CD8-positive, alpha-beta memory T cell (primary cell): ENCODE results near the gene LRSAM1. TPM values are rescaled to one million over a fixed set of nuclear protein-coding genes. Genes with fewer than 3 reads are reported as not detected.

ENCODE experiments used
- CTCF ChIA-PET: fragments of 350-600 bp; sonication (Branson Sonifier 250); formaldehyde crosslinking; loops from one replicate; lab custom pipeline; 2021; ENCODE audit warnings: antibody characterized with exemption; lab: Charles Lee
- POLR2A ChIA-PET: fragments of 350-600 bp; sonication (Branson Sonifier 250); formaldehyde crosslinking; loops from one replicate; lab custom pipeline; 2021; ENCODE audit warnings: antibody characterized with exemption; lab: Charles Lee
- DNase-seq, 5 donors: peaks; one replicate each; pipeline versions ENCODE4 v3.0.0 to v3.0.0-alpha.2; 2020 to 2022; ENCODE audit warnings: mixed read lengths in 1 of 5
- H3K27ac ChIP-seq: one replicate; pipeline ENCODE4 v1.7.0; 2013; ENCODE audit warnings: low read depth, mild to moderate bottlenecking, low read length, moderate library complexity
- H3K27me3 ChIP-seq: 2 replicates; pipeline ENCODE4 v1.7.0; 2013; ENCODE audit warnings: low read length, mild to moderate bottlenecking; ENCODE audit not compliant: insufficient read depth, poor library complexity, severe bottlenecking
- H3K36me3 ChIP-seq: 2 replicates; pipeline ENCODE4 v1.7.0; 2013; ENCODE audit warnings: mild to moderate bottlenecking, low read length, moderate library complexity; ENCODE audit not compliant: insufficient read depth
- H3K4me1 ChIP-seq: 2 replicates; pipeline ENCODE4 v1.7.0; 2013; ENCODE audit warnings: mild to moderate bottlenecking, low read length, moderate library complexity; ENCODE audit not compliant: insufficient read depth
- H3K4me3 ChIP-seq: 2 replicates; pipeline ENCODE4 v1.7.0; 2013; ENCODE audit warnings: mild to moderate bottlenecking, low read length
- H3K9me3 ChIP-seq: 2 replicates; pipeline ENCODE4 v1.7.0; 2013; ENCODE audit warnings: mild to moderate bottlenecking, low read length
- H3K27ac Mint-ChIP-seq, 8 donors: one replicate each; pipeline ENCODE4 v1.8.0; 2020 to 2021; ENCODE audit warnings: mixed read lengths in 8 of 8, mild to moderate bottlenecking in 6 of 8, inconsistent platforms in 3 of 8, moderate library complexity in 3 of 8
- H3K27me3 Mint-ChIP-seq, 2 donors: one replicate each; pipeline ENCODE4 v1.8.0; 2020 to 2021; ENCODE audit warnings: mixed read lengths in 2 of 2, mild to moderate bottlenecking in 1 of 2, moderate library complexity in 1 of 2
- H3K36me3 Mint-ChIP-seq, 3 donors: one replicate each; pipeline ENCODE4 v1.8.0; 2020 to 2021; ENCODE audit warnings: mixed read lengths in 3 of 3, inconsistent platforms in 1 of 3, mild to moderate bottlenecking in 1 of 3
- H3K4me1 Mint-ChIP-seq, 3 donors: one replicate each; pipeline ENCODE4 v1.8.0; 2020 to 2021; ENCODE audit warnings: mixed read lengths in 3 of 3, inconsistent platforms in 1 of 3, mild to moderate bottlenecking in 1 of 3
- H3K4me3 Mint-ChIP-seq, 7 donors: one replicate each; pipeline ENCODE4 v1.8.0; 2020 to 2021; ENCODE audit warnings: mixed read lengths in 7 of 7, mild to moderate bottlenecking in 6 of 7, moderate library complexity in 4 of 7, inconsistent platforms in 2 of 7
- H3K9me3 Mint-ChIP-seq, 5 donors: one replicate each; pipeline ENCODE4 v1.8.0; 2020 to 2022; ENCODE audit warnings: mixed read lengths in 5 of 5, mild to moderate bottlenecking in 3 of 5, moderate library complexity in 2 of 5, inconsistent platforms in 1 of 5
- polyA plus RNA-seq: library from polyadenylated mRNA; unstranded; fragments of 300-500 nt; fragmentation: Illumina TruSeq; gene quantifications from one replicate; pipeline ENCODE4 v1.2.3, GENCODE V29; 2021
- total RNA-seq, 2 experiments: library from RNA; stranded (reverse); gene quantifications; one replicate each; pipeline ENCODE4 v1.2.3, GENCODE V29; 2021

The LRSAM1 gene
- total and polyA plus RNA-seq, 3 experiments from 2014 or later = 9.5 to 23.0 (median 22.6) TPM

DNA sequence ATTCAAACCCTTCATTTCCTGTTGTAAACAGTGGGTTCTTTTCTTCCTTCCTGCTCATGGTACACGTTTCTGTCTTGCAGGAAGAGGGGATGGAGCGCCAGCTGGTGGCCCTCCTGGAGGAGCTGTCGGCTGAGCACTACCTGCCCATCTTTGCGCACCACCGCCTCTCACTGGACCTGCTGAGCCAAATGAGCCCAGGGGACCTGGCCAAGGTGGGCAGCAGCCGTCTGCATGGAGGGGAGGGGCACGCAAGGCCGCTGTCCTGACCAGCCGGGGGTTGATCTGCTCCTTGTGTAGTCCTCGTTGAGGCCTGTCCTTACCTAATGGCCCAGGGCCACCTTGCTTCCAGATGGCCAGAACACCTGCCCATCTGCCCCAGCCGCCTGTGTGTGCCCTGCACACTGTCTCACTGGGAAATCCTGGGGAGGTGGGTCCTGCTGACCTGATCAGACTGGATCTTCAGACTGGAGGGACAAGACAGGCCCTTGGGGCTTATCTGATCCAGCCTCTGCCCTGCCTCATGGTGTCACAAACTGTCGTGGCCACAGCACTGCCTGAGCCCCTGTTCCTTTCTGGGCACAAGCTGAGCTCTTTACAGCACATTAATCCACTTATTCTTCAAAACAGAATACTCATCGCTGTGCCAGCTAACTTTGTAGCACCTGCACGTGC, 44.7 kb downstream of the LRSAM1 start:
- H3K27ac ChIP-seq = no peak overlapping the region
- H3K4me1 Mint-ChIP-seq = no peaks in the 10 kb centered on the region
- peaks cover 0 to 60% (median 0%) of the 10 kb centered on the region in 3 donors for H3K36me3 Mint-ChIP-seq
- H3K36me3 ChIP-seq = peaks cover 9% of the 10 kb centered on the region
- DNase-seq = no peak
- no peaks in the 10 kb centered on the region for H3K27me3 Mint-ChIP-seq
- CTCF ChIA-PET = no interaction called here
- POLR2A ChIA-PET = no interaction called here
- H3K9me3 Mint-ChIP-seq = no peaks in the 10 kb centered on the region
- no peak overlapping the region for H3K4me3 Mint-ChIP-seq
- H3K4me3 ChIP-seq = no peak overlapping the region
- H3K27ac Mint-ChIP-seq = peak overlapping the region in 1 of 8 donors; percentile 66
- no peaks in the 10 kb centered on the region for H3K4me1 ChIP-seq
- no peaks in the 10 kb centered on the region for H3K27me3 ChIP-seq
- no peaks in the 10 kb centered on the region for H3K9me3 ChIP-seq

- Histone ChIP-seq H3K4me1 (no peaks in the 10 kb centered on the region), H3K4me3 (no peak overlapping the region), H3K27ac (no peak overlapping the region), H3K36me3 (peaks cover 9% of the 10 kb centered on the region), H3K9me3 (no peaks in the 10 kb centered on the region), H3K27me3 (no peaks in the 10 kb centered on the region)
- Mint-ChIP-seq H3K27ac (no peak overlapping the region), H3K9me3 (no peaks in the 10 kb centered on the region), H3K27me3 (no peaks in the 10 kb centered on the region), H3K4me1 (no peaks in the 10 kb centered on the region), H3K4me3 (no peak overlapping the region), H3K36me3 (peaks cover 0 to 54% (median 0%) of the 10 kb centered on the region in 3 donors)
- ChIA-PET POLR2A (no interaction called here), CTCF (interaction anchor here (1.3 kb wide), 1 partner anchor 88 kb away, joined by 4 read pairs; no protein-coding TSS in a partner anchor)
- DNase-seq = no peak
These were observed 45.7 kb downstream of the LRSAM1 start for GRCh38 chr9:127496974-127497373.

DNA sequence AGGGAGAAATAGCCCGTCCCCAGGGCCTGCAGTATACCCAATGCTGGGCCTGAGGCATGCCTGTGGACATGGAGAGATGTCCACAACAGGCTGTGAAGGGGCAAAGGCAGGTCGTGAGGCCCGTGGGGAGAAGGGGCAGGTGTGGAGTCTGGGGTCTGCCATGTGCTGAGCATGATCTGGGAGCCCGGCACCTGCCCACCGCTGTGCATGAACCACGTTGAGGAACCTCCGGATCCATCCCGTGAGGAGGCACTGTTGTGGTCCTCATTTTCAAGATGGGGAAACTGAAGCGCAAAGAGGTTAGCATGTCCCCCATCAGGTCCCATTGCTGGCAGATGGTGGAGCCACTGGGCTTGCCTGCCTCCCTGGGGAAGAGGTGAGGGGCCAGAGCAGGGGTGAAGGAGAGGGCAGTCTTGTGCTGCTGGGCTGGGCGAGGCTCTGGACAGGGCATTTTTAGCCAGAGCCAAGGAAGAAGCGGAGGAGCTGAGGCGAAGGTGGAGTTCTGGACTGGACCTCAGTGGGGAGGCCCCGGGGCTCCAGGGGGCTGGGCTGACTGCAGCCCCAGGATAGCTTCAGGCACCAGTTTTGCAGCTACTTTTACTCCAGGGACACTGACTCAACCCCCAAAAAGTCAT, 46.5 kb downstream of the LRSAM1 start:
- Histone ChIP-seq H3K9me3 (no peaks in the 10 kb centered on the region), H3K4me1 (no peaks in the 10 kb centered on the region), H3K36me3 (peaks cover 9% of the 10 kb centered on the region), H3K27ac (no peak overlapping the region), H3K4me3 (no peak overlapping the region), H3K27me3 (no peaks in the 10 kb centered on the region)
- ChIA-PET POLR2A (no interaction called here), CTCF (interaction anchor here (1.3 kb wide), 1 partner anchor 87 kb away, joined by 4 read pairs; no protein-coding TSS in a partner anchor)
- DNase-seq = no peak
- H3K9me3 Mint-ChIP-seq = no peaks in the 10 kb centered on the region
- H3K4me3 Mint-ChIP-seq = no peak overlapping the region
- no peaks in the 10 kb centered on the region for H3K4me1 Mint-ChIP-seq
- peaks cover 0 to 48% (median 0%) of the 10 kb centered on the region in 3 donors for H3K36me3 Mint-ChIP-seq
- H3K27me3 Mint-ChIP-seq = no peaks in the 10 kb centered on the region
- peak overlapping the region in 1 of 8 donors; percentile 34 for H3K27ac Mint-ChIP-seq

DNA sequence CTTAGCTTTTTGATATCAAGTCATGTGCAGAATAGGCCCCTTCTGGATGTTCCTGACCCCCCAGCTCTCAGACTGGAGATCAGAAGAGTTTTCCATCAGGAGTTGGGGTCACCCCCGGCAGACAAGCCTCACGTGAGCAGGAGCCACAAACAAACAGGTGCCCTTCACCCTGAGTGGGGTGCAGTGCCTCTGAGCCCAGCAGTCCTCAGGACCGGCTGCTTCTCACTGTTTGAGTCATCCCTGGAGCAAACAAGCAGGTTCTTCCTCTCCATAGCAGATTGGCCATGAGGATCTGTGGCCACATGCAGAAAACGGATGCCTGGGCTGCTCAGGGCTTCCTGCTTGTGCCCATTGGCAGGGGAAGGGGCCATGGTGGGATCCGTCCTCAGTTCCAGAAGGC, 47.0 kb downstream of the LRSAM1 start:
- peaks cover 0 to 44% (median 0%) of the 10 kb centered on the region in 3 donors for H3K36me3 Mint-ChIP-seq
- ChIA-PET POLR2A (no interaction called here), CTCF (interaction anchor here (1.3 kb wide), 1 partner anchor 87 kb away, joined by 4 read pairs; no protein-coding TSS in a partner anchor)
- H3K4me1 Mint-ChIP-seq = no peaks in the 10 kb centered on the region
- no peaks in the 10 kb centered on the region for H3K27me3 Mint-ChIP-seq
- H3K9me3 Mint-ChIP-seq = no peaks in the 10 kb centered on the region
- Histone ChIP-seq H3K27ac (no peak overlapping the region), H3K36me3 (peaks cover 9% of the 10 kb centered on the region), H3K4me1 (no peaks in the 10 kb centered on the region), H3K9me3 (no peaks in the 10 kb centered on the region), H3K4me3 (no peak overlapping the region), H3K27me3 (no peaks in the 10 kb centered on the region)
- H3K4me3 Mint-ChIP-seq = no peak overlapping the region
- H3K27ac Mint-ChIP-seq = no peak overlapping the region
- DNase-seq = no peak

- peaks cover 5% of the 10 kb centered on the region for H3K36me3 ChIP-seq
- Mint-ChIP-seq H3K4me1 (no peaks in the 10 kb centered on the region), H3K27ac (peak overlapping the region in 1 of 8 donors; percentile 70), H3K9me3 (no peaks in the 10 kb centered on the region), H3K36me3 (peaks cover 0 to 32% (median 0%) of the 10 kb centered on the region in 3 donors), H3K27me3 (no peaks in the 10 kb centered on the region), H3K4me3 (no peak overlapping the region)
- no peaks in the 10 kb centered on the region for H3K4me1 ChIP-seq
- H3K27ac ChIP-seq = no peak overlapping the region
- H3K9me3 ChIP-seq = no peaks in the 10 kb centered on the region
- ChIA-PET POLR2A (interaction anchor here (0.7 kb wide), 1 partner anchor 131 kb away, joined by 4 read pairs; no protein-coding TSS in a partner anchor), CTCF (interaction anchor here (0.8 to 1.4 kb wide), 2 partner anchors 234 to 422 kb away, joined by 3 to 4 read pairs; partner anchors contain the start of gene TOR2A)
- H3K27me3 ChIP-seq = no peaks in the 10 kb centered on the region
- no peak for DNase-seq
- no peak overlapping the region for H3K4me3 ChIP-seq
These were observed 49.1 kb downstream of the LRSAM1 start for GRCh38 chr9:127500399-127500798.

DNA sequence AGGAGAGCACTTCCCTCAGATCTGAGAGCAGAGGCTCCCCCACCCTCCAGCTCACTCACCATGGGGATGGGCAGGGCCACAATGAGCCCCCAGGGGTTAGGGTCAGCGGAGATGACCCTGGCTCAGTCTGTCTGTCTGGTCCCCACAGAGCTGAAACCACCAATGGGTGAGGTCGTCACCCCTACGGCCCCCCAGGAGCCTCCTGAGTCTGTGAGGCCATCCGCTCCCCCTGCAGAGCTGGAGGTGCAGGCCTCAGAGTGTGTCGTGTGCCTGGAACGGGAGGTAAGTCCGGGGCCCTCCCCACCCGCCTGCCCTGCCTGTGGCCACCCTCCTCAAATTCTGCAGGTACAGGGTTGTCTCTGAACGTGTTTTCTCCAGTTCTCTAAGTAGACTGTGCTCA, 49.6 kb downstream of the LRSAM1 start:
- ChIA-PET POLR2A (no interaction called here), CTCF (interaction anchor here (0.8 to 1.4 kb wide), 2 partner anchors 234 to 422 kb away, joined by 3 to 4 read pairs; partner anchors contain the start of gene TOR2A)
- H3K27me3 ChIP-seq = no peaks in the 10 kb centered on the region
- H3K9me3 ChIP-seq = no peaks in the 10 kb centered on the region
- no peak overlapping the region for H3K4me3 ChIP-seq
- Mint-ChIP-seq H3K27me3 (no peaks in the 10 kb centered on the region), H3K9me3 (no peaks in the 10 kb centered on the region), H3K4me1 (no peaks in the 10 kb centered on the region), H3K27ac (peak overlapping the region in 1 of 8 donors; percentile 70), H3K36me3 (peaks cover 0 to 28% (median 0%) of the 10 kb centered on the region in 3 donors), H3K4me3 (no peak overlapping the region)
- H3K4me1 ChIP-seq = no peaks in the 10 kb centered on the region
- no peak for DNase-seq
- H3K27ac ChIP-seq = no peak overlapping the region
- peaks cover 5% of the 10 kb centered on the region for H3K36me3 ChIP-seq

GRCh38 chr9:127501821-127502343, 50.6 kb downstream of the LRSAM1 start:
- no peaks in the 10 kb centered on the region for H3K9me3 Mint-ChIP-seq
- H3K27me3 ChIP-seq = no peaks in the 10 kb centered on the region
- H3K27ac Mint-ChIP-seq = no peak overlapping the region
- no peaks in the 10 kb centered on the region for H3K27me3 Mint-ChIP-seq
- H3K4me1 ChIP-seq = no peaks in the 10 kb centered on the region
- H3K9me3 ChIP-seq = no peaks in the 10 kb centered on the region
- H3K36me3 Mint-ChIP-seq = peaks cover 0 to 19% (median 0%) of the 10 kb centered on the region in 3 donors
- no peak overlapping the region for H3K4me3 ChIP-seq
- no peak overlapping the region for H3K27ac ChIP-seq
- peaks cover 5% of the 10 kb centered on the region for H3K36me3 ChIP-seq
- ChIA-PET POLR2A (interaction anchor here (0.7 kb wide), 1 partner anchor 100 kb away, joined by 6 read pairs; no protein-coding TSS in a partner anchor), CTCF (interaction anchor here (2.2 to 3.2 kb wide), 2 partner anchors 84 to 233 kb away, joined by 19 to 23 read pairs; partner anchors contain the start of gene TOR2A)
- no peak overlapping the region for H3K4me3 Mint-ChIP-seq
- no peak for DNase-seq
- no peaks in the 10 kb centered on the region for H3K4me1 Mint-ChIP-seq
